Neuronal stem cell (in vitro differentiated cells): ENCODE data around the gene TRAF2.

ENCODE experiments used
- DNase-seq: peaks from one replicate; pipeline ENCODE4 v3.0.0-alpha.2; 2013; ENCODE audit warnings: low spot score
- H2AFZ ChIP-seq: one replicate; pipeline ENCODE4 v1.6.1; 2013; ENCODE audit warnings: mild to moderate bottlenecking, low read length, inconsistent platforms
- H2AK5ac ChIP-seq: 2 replicates; pipeline ENCODE4 v1.6.1; 2013; ENCODE audit warnings: low read depth, mild to moderate bottlenecking, inconsistent platforms, low read length, moderate library complexity, mixed read lengths
- H2BK120ac ChIP-seq: 2 replicates; pipeline ENCODE4 v1.6.1; 2013; ENCODE audit warnings: low read depth, mild to moderate bottlenecking, inconsistent platforms, low read length, moderate library complexity, mixed read lengths
- H2BK12ac ChIP-seq: one replicate; pipeline ENCODE4 v1.6.1; 2013; ENCODE audit warnings: low read length, inconsistent platforms
- H2BK15ac ChIP-seq: 2 replicates; pipeline ENCODE4 v1.6.1; 2013; ENCODE audit warnings: mild to moderate bottlenecking, low read length, inconsistent platforms, mixed read lengths
- H2BK5ac ChIP-seq: one replicate; pipeline ENCODE4 v1.6.1; 2013; ENCODE audit warnings: inconsistent platforms, mild to moderate bottlenecking, low read length, moderate library complexity
- H3K14ac ChIP-seq: one replicate; pipeline ENCODE4 v1.6.1; 2013; ENCODE audit warnings: low read length, inconsistent platforms
- H3K18ac ChIP-seq: 2 replicates; pipeline ENCODE4 v1.6.1; 2013; ENCODE audit warnings: low read length, inconsistent platforms
- H3K23ac ChIP-seq: 2 replicates; pipeline ENCODE4 v1.6.1; 2013; ENCODE audit warnings: low read depth, mild to moderate bottlenecking, mixed read lengths, low read length, inconsistent platforms; ENCODE audit not compliant: poor library complexity
- H3K27ac ChIP-seq: replicated peaks from 3 replicates; pipeline ENCODE4 v1.5.1; 2013; ENCODE audit warnings: low read length, inconsistent platforms
- H3K27me3 ChIP-seq, 3 experiments: 2 replicates each; pipeline ENCODE4 v1.6.1; 2013; ENCODE audit warnings: low read length in 3 of 3, mild to moderate bottlenecking in 2 of 3, inconsistent platforms in 1 of 3, low read depth in 1 of 3, mixed read lengths in 1 of 3, moderate library complexity in 1 of 3; ENCODE audit not compliant: control insufficient read depth in 3 of 3, insufficient read depth in 3 of 3
- H3K36me3 ChIP-seq, 2 donors: replicated peaks in 1 of 2; 2 replicates each; pipeline ENCODE4 v1.6.1; 2013; ENCODE audit warnings: low read length in 2 of 2; ENCODE audit not compliant: control insufficient read depth in 2 of 2, insufficient read depth in 2 of 2
- H3K4ac ChIP-seq: 2 replicates; pipeline ENCODE4 v1.6.1; 2013; ENCODE audit warnings: inconsistent platforms, mild to moderate bottlenecking, low read length, moderate library complexity
- H3K4me1 ChIP-seq, 2 donors: 1 replicate in 1 of 2; 2 replicates in 1 of 2; pipeline ENCODE4 v1.6.1; 2013; ENCODE audit warnings: low read length in 2 of 2, low read depth in 1 of 2; ENCODE audit not compliant: control insufficient read depth in 2 of 2, insufficient read depth in 1 of 2
- H3K4me2 ChIP-seq: one replicate; pipeline ENCODE4 v1.6.1; 2013; ENCODE audit warnings: mild to moderate bottlenecking, low read length, inconsistent platforms; ENCODE audit not compliant: insufficient read depth, poor library complexity, severe bottlenecking
- H3K4me3 ChIP-seq, 2 donors: 2 replicates each; pipeline ENCODE4 v1.5.1; 2013; ENCODE audit warnings: low read length in 2 of 2, mild to moderate bottlenecking in 2 of 2, inconsistent platforms in 1 of 2, moderate library complexity in 1 of 2
- H3K79me1 ChIP-seq: one replicate; pipeline ENCODE4 v1.6.1; 2013; ENCODE audit warnings: low read depth, mild to moderate bottlenecking, inconsistent platforms, low read length, moderate library complexity
- H3K9ac ChIP-seq: one replicate; pipeline ENCODE4 v1.6.1; 2013; ENCODE audit warnings: mild to moderate bottlenecking, low read depth, low read length, inconsistent platforms; ENCODE audit not compliant: poor library complexity
- H3K9me3 ChIP-seq, 2 donors: replicated peaks in 1 of 2; 2 replicates each; pipeline versions ENCODE3 to v1.6.1; 2013; ENCODE audit warnings: low read length in 2 of 2, mild to moderate bottlenecking in 2 of 2, inconsistent platforms in 1 of 2, low read depth in 1 of 2, mixed read lengths in 1 of 2, moderate library complexity in 1 of 2; ENCODE audit not compliant: control insufficient read depth in 2 of 2, insufficient read depth in 1 of 2
- H4K8ac ChIP-seq: one replicate; pipeline ENCODE4 v1.6.1; 2013; ENCODE audit warnings: low read depth, mild to moderate bottlenecking, inconsistent platforms, low read length, moderate library complexity
- H4K91ac ChIP-seq: one replicate; pipeline ENCODE4 v1.6.1; 2013; ENCODE audit warnings: low read length, low read depth, mild to moderate bottlenecking, inconsistent platforms; ENCODE audit not compliant: poor library complexity
- WGBS, 2 donors: extraction: QIAGEN DNeasy Blood & Tissue Kit; methylation state at CpG; one replicate each; pipeline ENCODE4 v1.1.7; 2013; ENCODE audit warnings: missing lambda C conversion rate in 2 of 2, mixed read lengths in 1 of 2; ENCODE audit not compliant: insufficient read length in 2 of 2, insufficient replicate concordance in 1 of 2; ENCODE audit errors: extremely low coverage in 2 of 2; 5-methylcytosine and 5-hydroxymethylcytosine counted together

The TRAF2 gene

DNA sequence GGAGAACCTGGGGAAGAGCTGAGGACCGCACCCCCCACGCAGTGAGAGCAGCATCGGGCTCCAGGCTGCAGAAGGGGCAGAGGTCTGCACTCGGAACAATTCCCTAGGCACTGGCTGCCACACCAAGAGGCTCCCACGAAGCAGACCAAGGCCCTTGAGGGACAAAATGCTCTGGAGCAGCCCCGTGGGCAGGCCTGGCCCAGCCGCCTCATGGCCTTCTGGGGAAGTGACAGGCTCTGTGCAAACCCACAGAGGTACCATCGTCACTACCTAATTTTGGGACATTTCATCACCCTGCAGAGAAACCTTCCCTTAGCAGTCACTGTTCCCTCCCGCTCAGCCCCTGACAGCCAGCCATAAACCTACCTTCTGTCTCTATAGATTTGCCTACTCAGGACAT, 42.3 kb downstream of the TRAF2 start:
- Histone ChIP-seq H3K14ac (no peak overlapping the region), H3K4me3 (no peak overlapping the region), H3K23ac (no peak overlapping the region), H3K36me3 (peaks cover 28 to 63% of the 10 kb centered on the region in 2 donors), H3K9me3 (peaks cover 0 to under 1% of the 10 kb centered on the region in 2 donors), H3K18ac (no peak overlapping the region), H3K4me1 (no peaks in the 10 kb centered on the region), H3K79me1 (peaks cover 3% of the 10 kb centered on the region), H2AK5ac (no peak overlapping the region), H2BK15ac (no peak overlapping the region), H3K9ac (no peak overlapping the region), H4K8ac (no peak overlapping the region), H4K91ac (no peak overlapping the region), H2AFZ (no peak overlapping the region), H3K27ac (no peak overlapping the region), H3K4ac (no peak overlapping the region), H2BK12ac (no peak overlapping the region), H2BK5ac (no peak overlapping the region), H2BK120ac (no peak overlapping the region), H3K27me3 (no peaks in the 10 kb centered on the region), H3K4me2 (no peak overlapping the region)
- no peak for DNase-seq
- WGBS, 2 donors = no CpG with 5 or more reads among the region's 9 CpGs

DNA sequence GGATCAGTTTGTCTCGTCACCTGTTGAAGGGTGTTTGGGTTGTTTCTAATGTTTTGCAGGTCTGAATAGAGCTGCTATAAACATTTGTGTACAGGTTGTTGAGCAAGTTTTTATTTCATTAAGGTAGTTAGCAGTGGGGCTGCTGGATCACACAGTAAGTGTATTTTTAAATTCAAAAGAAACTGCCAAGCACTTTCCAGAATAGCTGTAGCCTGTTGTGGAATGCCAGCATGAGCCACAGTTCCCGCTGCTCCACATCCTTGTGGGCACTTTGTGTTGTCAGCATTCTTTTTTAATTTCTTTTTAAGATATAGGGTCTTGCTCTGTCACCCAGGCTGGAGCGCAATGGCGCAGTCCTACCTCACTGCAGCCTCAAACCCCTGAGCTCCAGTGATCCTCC, 43.7 kb downstream of the TRAF2 start:
- Histone ChIP-seq H2AK5ac (no peak overlapping the region), H2BK15ac (no peak overlapping the region), H3K4me3 (no peak overlapping the region), H3K4me2 (no peak overlapping the region), H3K79me1 (peaks cover 3% of the 10 kb centered on the region), H3K36me3 (peaks cover 23 to 64% of the 10 kb centered on the region in 2 donors), H3K27me3 (no peaks in the 10 kb centered on the region), H4K8ac (no peak overlapping the region), H3K18ac (no peak overlapping the region), H3K9me3 (peaks cover 2 to 9% of the 10 kb centered on the region in 2 donors), H2BK12ac (no peak overlapping the region), H3K9ac (no peak overlapping the region), H3K23ac (no peak overlapping the region), H3K4ac (no peak overlapping the region), H3K14ac (no peak overlapping the region), H2BK5ac (no peak overlapping the region), H3K27ac (no peak overlapping the region), H2AFZ (no peak overlapping the region), H4K91ac (no peak overlapping the region), H3K4me1 (no peaks in the 10 kb centered on the region), H2BK120ac (no peak overlapping the region)
- DNase-seq = no peak
- WGBS, 2 donors = no CpG with 5 or more reads among the region's 4 CpGs

DNA sequence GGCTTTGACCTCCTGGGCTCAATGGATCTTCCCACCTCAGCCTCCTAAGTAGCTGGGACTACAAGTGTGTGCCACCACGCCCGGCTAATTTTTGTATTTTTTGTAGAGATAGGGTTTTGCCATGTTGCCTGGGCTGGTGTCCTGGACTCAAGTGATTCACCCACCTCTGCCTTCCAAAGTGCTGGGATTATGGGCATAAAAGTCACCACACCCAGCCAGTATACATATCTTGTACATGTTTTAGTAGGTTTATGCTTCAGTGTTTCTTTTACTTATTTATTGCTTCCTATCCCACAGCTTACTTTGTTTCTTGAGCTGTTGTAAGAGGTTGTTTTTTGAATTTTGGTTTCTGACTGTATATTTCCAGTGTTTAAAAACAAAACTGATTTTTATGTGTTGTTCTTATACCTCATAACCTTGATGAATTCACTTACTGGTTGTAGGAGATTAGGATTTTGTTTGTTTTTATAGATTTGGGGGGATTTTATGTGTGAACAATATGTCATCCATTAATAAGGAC, 45.4 kb downstream of the TRAF2 start:
- no peak overlapping the region for H3K4ac ChIP-seq
- H3K18ac ChIP-seq = no peak overlapping the region
- WGBS, 2 donors = no CpG with 5 or more reads among the region's 2 CpGs
- H3K23ac ChIP-seq = no peak overlapping the region
- peaks cover 9 to 50% of the 10 kb centered on the region in 2 donors for H3K36me3 ChIP-seq
- no peaks in the 10 kb centered on the region for H3K27me3 ChIP-seq
- no peak overlapping the region for H2BK15ac ChIP-seq
- H3K4me3 ChIP-seq = no peak overlapping the region
- no peak overlapping the region for H3K4me2 ChIP-seq
- H3K9me3 ChIP-seq = peaks cover 2 to 9% of the 10 kb centered on the region in 2 donors
- H3K27ac ChIP-seq = no peak overlapping the region
- no peak overlapping the region for H2AK5ac ChIP-seq
- no peak overlapping the region for H2BK12ac ChIP-seq
- no peak overlapping the region for H4K8ac ChIP-seq
- no peak overlapping the region for H2BK5ac ChIP-seq
- H3K9ac ChIP-seq = no peak overlapping the region
- no peak overlapping the region for H2BK120ac ChIP-seq
- no peak for DNase-seq
- no peaks in the 10 kb centered on the region for H3K79me1 ChIP-seq
- no peaks in the 10 kb centered on the region for H3K4me1 ChIP-seq
- H4K91ac ChIP-seq = no peak overlapping the region
- no peak overlapping the region for H2AFZ ChIP-seq
- H3K14ac ChIP-seq = no peak overlapping the region

DNA sequence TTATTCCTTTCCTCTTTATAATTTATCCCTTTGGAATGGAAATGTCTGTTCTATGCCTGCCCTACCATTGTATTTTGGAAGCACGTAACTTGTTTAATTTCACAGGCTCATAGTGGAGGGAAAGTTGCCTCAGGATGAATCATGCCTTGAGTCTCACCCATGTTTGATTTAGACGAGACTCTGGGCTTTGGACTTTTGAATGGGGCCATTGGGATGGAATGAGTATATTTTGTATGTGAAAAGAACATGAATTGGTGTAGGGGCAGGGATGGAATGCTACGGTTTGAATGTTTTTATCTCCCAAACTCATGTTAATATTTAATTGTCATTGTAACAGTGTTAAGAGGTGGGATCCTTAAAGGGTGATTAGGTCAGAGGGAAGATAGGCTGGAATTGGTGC, 48.0 kb downstream of the TRAF2 start:
- Histone ChIP-seq H3K14ac (no peak overlapping the region), H2AFZ (no peak overlapping the region), H3K4me1 (no peaks in the 10 kb centered on the region), H3K27ac (no peak overlapping the region), H2BK12ac (no peak overlapping the region), H4K91ac (no peak overlapping the region), H3K9ac (no peak overlapping the region), H4K8ac (no peak overlapping the region), H2BK120ac (no peak overlapping the region), H2AK5ac (no peak overlapping the region), H3K4me2 (no peak overlapping the region), H3K9me3 (peaks cover 4 to 9% of the 10 kb centered on the region in 2 donors), H3K23ac (no peak overlapping the region), H3K18ac (no peak overlapping the region), H3K27me3 (no peaks in the 10 kb centered on the region), H3K4ac (no peak overlapping the region), H2BK15ac (no peak overlapping the region), H3K79me1 (peaks cover 7% of the 10 kb centered on the region), H3K36me3 (peaks cover 13 to 45% of the 10 kb centered on the region in 2 donors), H3K4me3 (no peak overlapping the region), H2BK5ac (no peak overlapping the region)
- DNase-seq = no peak
- no CpG with 5 or more reads among the region's 3 CpGs for WGBS, 2 donors
